ENCODE data around the gene CEACAM3.
"Not testable (repeated sequence)": the region's sequence is repeated elsewhere in the genome, so short reads cannot be mapped to it uniquely, and the experiment has no call there.

The CEACAM3 gene

GRCh38 chr19:41785653-41786052, 10.7 kb upstream of the CEACAM3 start:
- H3K4me1 ChIP-seq (ENCODE audit: insufficient read depth, low read length, poor library complexity, severe bottlenecking), result peaks cover 14% of the 10 kb centered on the region
- no peaks in the 10 kb centered on the region for H3K79me2 ChIP-seq (ENCODE audit: insufficient read depth, low read length)
- no peaks in the 10 kb centered on the region for H3K36me3 ChIP-seq (ENCODE audit: insufficient read depth, low read length)
- no peaks in the 10 kb centered on the region for H3F3A ChIP-seq (ENCODE audit: low read depth)
- no peaks in the 10 kb centered on the region for H3K9me2 ChIP-seq (replicated peaks; ENCODE audit: low read depth, low read length)
- no peak overlapping the region for H3K9ac ChIP-seq (ENCODE audit: low read depth, low read length, poor library complexity, severe bottlenecking)
- H3K4me2 ChIP-seq (ENCODE audit: low read depth, low read length, poor library complexity, severe bottlenecking), result peak overlapping the region; percentile 59
- peak; percentile 92 for TF ChIP-seq CTCF (conservative IDR thresholded peaks at IDR 0.05; ENCODE audit: low read length)
- TF ChIP-seq EZH2phosphoT487 (IDR thresholded peaks at IDR 0.05; ENCODE audit: borderline replicate concordance), result no peak
- no peaks in the 10 kb centered on the region for H4K20me1 ChIP-seq (ENCODE audit: insufficient read depth, low read length, poor library complexity, severe bottlenecking)
- no peaks in the 10 kb centered on the region for H3K27me3 ChIP-seq (ENCODE audit: insufficient read depth, low read length, poor library complexity, severe bottlenecking)
- H3K4me3 ChIP-seq (ENCODE audit: low read length, poor library complexity, severe bottlenecking), result peak overlapping the region; percentile 23
- no peaks in the 10 kb centered on the region for H3K9me3 ChIP-seq (ENCODE audit: insufficient read depth, low read depth, low read length)
- H2AFZ ChIP-seq (ENCODE audit: low read length), result peak overlapping the region; percentile 86

GRCh38 chr19:41787055-41787454, 9.3 kb upstream of the CEACAM3 start:
- Histone ChIP-seq H3K27me3 (ENCODE audit: insufficient read depth, low read length, poor library complexity, severe bottlenecking) (no peaks in the 10 kb centered on the region), H3K9me3 (ENCODE audit: insufficient read depth, low read depth, low read length) (no peaks in the 10 kb centered on the region), H3K9me2 (replicated peaks; ENCODE audit: low read depth, low read length) (no peaks in the 10 kb centered on the region), H3K9ac (ENCODE audit: low read depth, low read length, poor library complexity, severe bottlenecking) (no peak overlapping the region), H3F3A (ENCODE audit: low read depth) (no peaks in the 10 kb centered on the region), H2AFZ (ENCODE audit: low read length) (no peak overlapping the region), H3K4me1 (ENCODE audit: insufficient read depth, low read length, poor library complexity, severe bottlenecking) (peaks cover 14% of the 10 kb centered on the region), H3K79me2 (ENCODE audit: insufficient read depth, low read length) (no peaks in the 10 kb centered on the region), H3K36me3 (ENCODE audit: insufficient read depth, low read length) (no peaks in the 10 kb centered on the region), H4K20me1 (ENCODE audit: insufficient read depth, low read length, poor library complexity, severe bottlenecking) (no peaks in the 10 kb centered on the region), H3K4me2 (ENCODE audit: low read depth, low read length, poor library complexity, severe bottlenecking) (no peak overlapping the region), H3K4me3 (ENCODE audit: low read length, poor library complexity, severe bottlenecking) (no peak overlapping the region)
- TF ChIP-seq EZH2phosphoT487 (IDR thresholded peaks at IDR 0.05; ENCODE audit: borderline replicate concordance) (no peak), CTCF (conservative IDR thresholded peaks at IDR 0.05; ENCODE audit: low read length) (no peak)

- not testable (repeated sequence) for H3K9ac ChIP-seq (ENCODE audit: low read depth, low read length, poor library complexity, severe bottlenecking); H3K27me3 ChIP-seq (ENCODE audit: insufficient read depth, low read length, poor library complexity, severe bottlenecking); H3K4me3 ChIP-seq (ENCODE audit: low read length, poor library complexity, severe bottlenecking); H2AFZ ChIP-seq (ENCODE audit: low read length); H3F3A ChIP-seq (ENCODE audit: low read depth); H3K9me3 ChIP-seq (ENCODE audit: insufficient read depth, low read depth, low read length); H3K9me2 ChIP-seq (replicated peaks; ENCODE audit: low read depth, low read length); H3K4me2 ChIP-seq (ENCODE audit: low read depth, low read length, poor library complexity, severe bottlenecking); H3K36me3 ChIP-seq (ENCODE audit: insufficient read depth, low read length); H3K79me2 ChIP-seq (ENCODE audit: insufficient read depth, low read length); H4K20me1 ChIP-seq (ENCODE audit: insufficient read depth, low read length, poor library complexity, severe bottlenecking)
- H3K4me1 ChIP-seq (ENCODE audit: insufficient read depth, low read length, poor library complexity, severe bottlenecking), result peaks cover 12% of the 10 kb centered on the region
These were observed 7.9 kb upstream of the CEACAM3 start for GRCh38 chr19:41788518-41788917.

- not testable (repeated sequence) for H3K9me3 ChIP-seq (ENCODE audit: insufficient read depth, low read depth, low read length); H4K20me1 ChIP-seq (ENCODE audit: insufficient read depth, low read length, poor library complexity, severe bottlenecking); H3K79me2 ChIP-seq (ENCODE audit: insufficient read depth, low read length); H3K9me2 ChIP-seq (replicated peaks; ENCODE audit: low read depth, low read length); H3K27me3 ChIP-seq (ENCODE audit: insufficient read depth, low read length, poor library complexity, severe bottlenecking); H3F3A ChIP-seq (ENCODE audit: low read depth); H3K36me3 ChIP-seq (ENCODE audit: insufficient read depth, low read length); H3K4me1 ChIP-seq (ENCODE audit: insufficient read depth, low read length, poor library complexity, severe bottlenecking); H3K4me3 ChIP-seq (ENCODE audit: low read length, poor library complexity, severe bottlenecking); H2AFZ ChIP-seq (ENCODE audit: low read length); H3K9ac ChIP-seq (ENCODE audit: low read depth, low read length, poor library complexity, severe bottlenecking); H3K4me2 ChIP-seq (ENCODE audit: low read depth, low read length, poor library complexity, severe bottlenecking)
These were observed 7.3 kb upstream of the CEACAM3 start for GRCh38 chr19:41789053-41789452.
